ENCODE measurements around the gene TIPARP.

GRCh38 chr3:156627946-156628569 is 46.3 kb upstream of the TIPARP start:
- TF ChIP-seq, protein P1, sequence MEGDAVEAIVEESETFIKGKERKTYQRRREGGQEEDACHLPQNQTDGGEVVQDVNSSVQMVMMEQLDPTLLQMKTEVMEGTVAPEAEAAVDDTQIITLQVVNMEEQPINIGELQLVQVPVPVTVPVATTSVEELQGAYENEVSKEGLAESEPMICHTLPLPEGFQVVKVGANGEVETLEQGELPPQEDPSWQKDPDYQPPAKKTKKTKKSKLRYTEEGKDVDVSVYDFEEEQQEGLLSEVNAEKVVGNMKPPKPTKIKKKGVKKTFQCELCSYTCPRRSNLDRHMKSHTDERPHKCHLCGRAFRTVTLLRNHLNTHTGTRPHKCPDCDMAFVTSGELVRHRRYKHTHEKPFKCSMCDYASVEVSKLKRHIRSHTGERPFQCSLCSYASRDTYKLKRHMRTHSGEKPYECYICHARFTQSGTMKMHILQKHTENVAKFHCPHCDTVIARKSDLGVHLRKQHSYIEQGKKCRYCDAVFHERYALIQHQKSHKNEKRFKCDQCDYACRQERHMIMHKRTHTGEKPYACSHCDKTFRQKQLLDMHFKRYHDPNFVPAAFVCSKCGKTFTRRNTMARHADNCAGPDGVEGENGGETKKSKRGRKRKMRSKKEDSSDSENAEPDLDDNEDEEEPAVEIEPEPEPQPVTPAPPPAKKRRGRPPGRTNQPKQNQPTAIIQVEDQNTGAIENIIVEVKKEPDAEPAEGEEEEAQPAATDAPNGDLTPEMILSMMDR (IDR thresholded peaks at IDR 0.05; ENCODE audit: low read length) = no peak
- TF ChIP-seq EZH2phosphoT487 (IDR thresholded peaks at IDR 0.05; ENCODE audit: low read length) = no peak
- TF ChIP-seq EZH2 (optimal IDR thresholded peaks at IDR 0.05; ENCODE audit: low read depth, low read length) = no peak

Measured in MM.1S (cell line).